Measurements from ENCODE around the gene FBXL19. TPM values are rescaled to one million over a fixed set of nuclear protein-coding genes. Genes with fewer than 3 reads are reported as not detected.

FBXL19 gene
- total and polyA plus RNA-seq, 2 of the 13 experiments (the other 11 are each of a cell fraction or from before 2014, with no cell fraction given) = 6.0 to 13.7 TPM

GRCh38 chr16:30953511-30954124, 30.2 kb downstream of the FBXL19 start (continued):
- TF ChIP-seq MNT (IDR thresholded peaks at IDR 0.05) (no peak), RNF2 (conservative IDR thresholded peaks at IDR 0.05; ENCODE audit: low read depth) (no peak), ZBTB42 (CRISPR knock-in tag; IDR thresholded peaks at IDR 0.05) (peak; percentile 58; the same call in 1 of the 2 replicates), BRD4 (CRISPR knock-in tag; IDR thresholded peaks at IDR 0.05) (0 out of 2 replicates have a peak, but pooled peaks have one; percentile 4), KDM4B (CRISPR knock-in tag; IDR thresholded peaks at IDR 0.05) (no peak), RFX1 (IDR thresholded peaks at IDR 0.05) (no peak), NR1H2 (CRISPR knock-in tag; IDR thresholded peaks at IDR 0.05; ENCODE audit: borderline replicate concordance, low read depth) (no peak), KDM3A (CRISPR knock-in tag; IDR thresholded peaks at IDR 0.05; ENCODE audit: low read depth) (peak; percentile 23; the same call in 1 of the 2 replicates), SMC3 (IDR thresholded peaks at IDR 0.05; ENCODE audit: low read length) (peak; percentile 66), ZNF333 (CRISPR knock-in tag; IDR thresholded peaks at IDR 0.05; ENCODE audit: borderline replicate concordance) (no peak), MAFK (conservative IDR thresholded peaks at IDR 0.05 in 1 of 2, IDR thresholded peaks at IDR 0.05 in 1 of 2; ENCODE audit: low read length in 2 of 2) (no peak), SETDB1 (CRISPR knock-in tag; IDR thresholded peaks at IDR 0.05; ENCODE audit: borderline replicate concordance) (no peak), ZNF746 (CRISPR knock-in tag; IDR thresholded peaks at IDR 0.05) (no peak), GATA4 (IDR thresholded peaks at IDR 0.05; ENCODE audit: borderline replicate concordance, low read depth) (no peak), ZNF546 (CRISPR knock-in tag; conservative IDR thresholded peaks at IDR 0.05) (no peak; the same call in 1 of the 2 replicates), DBP (CRISPR knock-in tag; IDR thresholded peaks at IDR 0.05; ENCODE audit: not compliant biosample characterization) (no peak), HOXD1 (CRISPR knock-in tag; IDR thresholded peaks at IDR 0.05) (no peak), ZFP82 (CRISPR knock-in tag; IDR thresholded peaks at IDR 0.05; ENCODE audit: borderline replicate concordance) (no peak), SPEN (CRISPR knock-in tag; IDR thresholded peaks at IDR 0.05; ENCODE audit: low read depth) (no peak; the same call in 1 of the 2 replicates), ATF3 (CRISPR knock-in tag; IDR thresholded peaks at IDR 0.05) (0 out of 2 replicates have a peak, but pooled peaks have one; percentile 38), ZNF570 (CRISPR knock-in tag; IDR thresholded peaks at IDR 0.05; ENCODE audit: borderline replicate concordance) (no peak), HIC2 (CRISPR knock-in tag; IDR thresholded peaks at IDR 0.05; ENCODE audit: low read depth) (peak; percentile 76), ZNF773 (CRISPR knock-in tag; IDR thresholded peaks at IDR 0.05; ENCODE audit: borderline replicate concordance) (no peak), FOXA3 (CRISPR knock-in tag; IDR thresholded peaks at IDR 0.05) (peak; percentile 56; the same call in 1 of the 2 replicates), ZFP36L1 (CRISPR knock-in tag; IDR thresholded peaks at IDR 0.05) (no peak), ZNF30 (CRISPR knock-in tag; IDR thresholded peaks at IDR 0.05) (no peak), ZFX (CRISPR knock-in tag; IDR thresholded peaks at IDR 0.05; ENCODE audit: low read depth) (peak; percentile 84)

All from HepG2 (cell line).